ENCODE results near the gene SNRPF. TPM values are rescaled to one million over a fixed set of nuclear protein-coding genes. Genes with fewer than 3 reads are reported as not detected.

The SNRPF gene
- total RNA-seq, 1 donor from 2014 or later, result 48.5 TPM

- no peak overlapping the region for H3K4me3 Mint-ChIP-seq (ENCODE audit: low read depth)
- no peak for DNase-seq (ENCODE audit: low spot score, unreplicated experiment)
Observed at GRCh38 chr12:95877622-95878021, 18.9 kb downstream of the SNRPF start.

GRCh38 chr12:95880895-95881294, 22.1 kb downstream of the SNRPF start:
- no peak overlapping the region for H3K27ac Mint-ChIP-seq

More at GRCh38 chr12:95877622-95878021, 18.9 kb downstream of the SNRPF start:
- Mint-ChIP-seq H3K4me1 (ENCODE audit: low read depth) (no peaks in the 10 kb centered on the region), H3K27ac (no peak overlapping the region), H3K27me3 (no peaks in the 10 kb centered on the region), H3K36me3 (ENCODE audit: insufficient read depth) (no peaks in the 10 kb centered on the region), H3K9me3 (ENCODE audit: low read depth) (no peaks in the 10 kb centered on the region)
- TF ChIP-seq, protein P1, sequence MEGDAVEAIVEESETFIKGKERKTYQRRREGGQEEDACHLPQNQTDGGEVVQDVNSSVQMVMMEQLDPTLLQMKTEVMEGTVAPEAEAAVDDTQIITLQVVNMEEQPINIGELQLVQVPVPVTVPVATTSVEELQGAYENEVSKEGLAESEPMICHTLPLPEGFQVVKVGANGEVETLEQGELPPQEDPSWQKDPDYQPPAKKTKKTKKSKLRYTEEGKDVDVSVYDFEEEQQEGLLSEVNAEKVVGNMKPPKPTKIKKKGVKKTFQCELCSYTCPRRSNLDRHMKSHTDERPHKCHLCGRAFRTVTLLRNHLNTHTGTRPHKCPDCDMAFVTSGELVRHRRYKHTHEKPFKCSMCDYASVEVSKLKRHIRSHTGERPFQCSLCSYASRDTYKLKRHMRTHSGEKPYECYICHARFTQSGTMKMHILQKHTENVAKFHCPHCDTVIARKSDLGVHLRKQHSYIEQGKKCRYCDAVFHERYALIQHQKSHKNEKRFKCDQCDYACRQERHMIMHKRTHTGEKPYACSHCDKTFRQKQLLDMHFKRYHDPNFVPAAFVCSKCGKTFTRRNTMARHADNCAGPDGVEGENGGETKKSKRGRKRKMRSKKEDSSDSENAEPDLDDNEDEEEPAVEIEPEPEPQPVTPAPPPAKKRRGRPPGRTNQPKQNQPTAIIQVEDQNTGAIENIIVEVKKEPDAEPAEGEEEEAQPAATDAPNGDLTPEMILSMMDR (IDR thresholded peaks at IDR 0.05; ENCODE audit: unreplicated experiment), result no peak

GRCh38 chr12:95881331-95881955, 22.7 kb downstream of the SNRPF start:
- H3K4me1 Mint-ChIP-seq (ENCODE audit: low read depth), result no peaks in the 10 kb centered on the region

More at GRCh38 chr12:95880895-95881294, 22.1 kb downstream of the SNRPF start:
- Mint-ChIP-seq H3K9me3 (ENCODE audit: low read depth) (no peaks in the 10 kb centered on the region), H3K4me1 (ENCODE audit: low read depth) (no peaks in the 10 kb centered on the region), H3K36me3 (ENCODE audit: insufficient read depth) (no peaks in the 10 kb centered on the region), H3K4me3 (ENCODE audit: low read depth) (no peak overlapping the region), H3K27me3 (no peaks in the 10 kb centered on the region)
- DNase-seq (ENCODE audit: low spot score, unreplicated experiment), result no peak
- TF ChIP-seq, protein P1 (IDR thresholded peaks at IDR 0.05; ENCODE audit: unreplicated experiment), result no peak

DNA sequence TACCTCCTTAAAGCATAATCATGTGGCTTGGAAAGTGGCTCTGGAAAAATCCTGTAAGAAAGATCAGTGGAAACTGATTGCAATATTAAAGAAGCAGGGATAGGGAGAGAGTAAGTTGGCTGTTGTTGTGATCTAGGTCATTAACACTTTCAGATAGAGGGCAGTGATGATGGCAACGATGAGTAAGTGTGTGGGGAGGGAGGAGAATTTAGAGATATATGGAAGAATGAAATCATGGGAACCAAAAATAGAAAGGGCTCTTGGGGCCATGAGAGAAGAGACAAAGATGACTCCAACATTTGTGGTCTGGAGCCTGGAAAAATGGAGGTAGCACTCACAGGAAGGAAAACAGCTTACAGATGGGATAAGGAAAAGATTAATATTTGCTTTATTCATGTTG, 23.3 kb downstream of the SNRPF start:
- Mint-ChIP-seq H3K36me3 (ENCODE audit: insufficient read depth) (no peaks in the 10 kb centered on the region), H3K4me3 (ENCODE audit: low read depth) (no peak overlapping the region), H3K9me3 (ENCODE audit: low read depth) (no peaks in the 10 kb centered on the region), H3K27ac (no peak overlapping the region), H3K4me1 (ENCODE audit: low read depth) (no peaks in the 10 kb centered on the region), H3K27me3 (no peaks in the 10 kb centered on the region)
- no peak for DNase-seq (ENCODE audit: low spot score, unreplicated experiment)
- TF ChIP-seq, protein P1 (IDR thresholded peaks at IDR 0.05; ENCODE audit: unreplicated experiment), result no peak

More at GRCh38 chr12:95881331-95881955, 22.7 kb downstream of the SNRPF start:
- no peak overlapping the region for H3K4me3 Mint-ChIP-seq (ENCODE audit: low read depth)
- no peaks in the 10 kb centered on the region for H3K36me3 Mint-ChIP-seq (ENCODE audit: insufficient read depth)
- TF ChIP-seq, protein P1 (IDR thresholded peaks at IDR 0.05; ENCODE audit: unreplicated experiment), result no peak
- H3K9me3 Mint-ChIP-seq (ENCODE audit: low read depth), result no peaks in the 10 kb centered on the region
- H3K27me3 Mint-ChIP-seq, result no peaks in the 10 kb centered on the region
- DNase-seq (ENCODE audit: low spot score, unreplicated experiment), result no peak
- no peak overlapping the region for H3K27ac Mint-ChIP-seq

DNA sequence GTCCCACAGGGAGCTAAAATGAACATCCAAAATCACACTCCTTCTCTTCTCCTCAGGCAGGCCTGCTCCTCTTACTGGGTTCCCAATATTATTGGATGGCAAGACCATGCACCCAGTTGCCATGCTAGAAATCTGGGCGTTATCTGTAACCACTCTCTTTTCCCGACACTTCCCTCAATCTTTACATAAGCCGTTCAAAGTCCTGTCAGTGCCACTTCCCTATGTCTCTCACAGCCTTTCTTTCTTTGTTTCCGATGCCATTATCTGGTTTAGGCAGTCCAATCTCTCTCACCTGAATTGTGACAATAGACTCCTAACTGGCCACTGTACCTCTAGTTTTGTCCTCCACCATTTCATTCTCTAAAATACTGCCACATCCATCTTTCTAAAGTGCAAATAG, 24.1 kb downstream of the SNRPF start:
- H3K27ac Mint-ChIP-seq, result no peak overlapping the region
- H3K4me1 Mint-ChIP-seq (ENCODE audit: low read depth), result no peaks in the 10 kb centered on the region
- no peak overlapping the region for H3K4me3 Mint-ChIP-seq (ENCODE audit: low read depth)
- no peaks in the 10 kb centered on the region for H3K27me3 Mint-ChIP-seq
- no peaks in the 10 kb centered on the region for H3K9me3 Mint-ChIP-seq (ENCODE audit: low read depth)
- TF ChIP-seq, protein P1 (IDR thresholded peaks at IDR 0.05; ENCODE audit: unreplicated experiment), result no peak
- H3K36me3 Mint-ChIP-seq (ENCODE audit: insufficient read depth), result no peaks in the 10 kb centered on the region
- DNase-seq (ENCODE audit: low spot score, unreplicated experiment), result no peak

All from progenitor cell of endocrine pancreas (in vitro differentiated cells).